Activated CD8-positive, alpha-beta T cell treated with anti-CD3 and anti-CD28 coated beads for 36 hours (primary cell): Measurements from ENCODE around the gene KAZN. TPM values are rescaled to one million over a fixed set of nuclear protein-coding genes. Genes with fewer than 3 reads are reported as not detected.

ENCODE experiments used
- ATAC-seq: fragments of 200-7000 bp; cut with Tn5 transposase; one replicate; pipeline ENCODE4 v1.10.0; 2021; ENCODE audit warnings: mild to moderate bottlenecking, moderate library complexity
- CTCF ChIA-PET: fragments of 350-600 bp; sonication (Branson Sonifier 250); formaldehyde crosslinking; loops from one replicate; lab custom pipeline; 2021; ENCODE audit warnings: antibody characterized with exemption; lab: Charles Lee
- POLR2A ChIA-PET: fragments of 350-600 bp; sonication (Branson Sonifier 250); formaldehyde crosslinking; loops from one replicate; lab custom pipeline; 2021; ENCODE audit warnings: antibody characterized with exemption; lab: Charles Lee
- DNase-seq: peaks from one replicate; pipeline ENCODE4 v3.0.0-alpha.2; 2020
- H3K27ac Mint-ChIP-seq: one replicate; pipeline ENCODE4 v1.8.0; 2021; ENCODE audit warnings: mild to moderate bottlenecking, mixed read lengths
- H3K27me3 Mint-ChIP-seq: one replicate; pipeline ENCODE4 v1.8.0; 2021; ENCODE audit warnings: mixed read lengths
- H3K36me3 Mint-ChIP-seq: one replicate; pipeline ENCODE4 v1.8.0; 2021; ENCODE audit warnings: low read depth, mixed read lengths
- H3K4me1 Mint-ChIP-seq: one replicate; pipeline ENCODE4 v1.8.0; 2021; ENCODE audit warnings: low read depth, mixed read lengths
- H3K4me3 Mint-ChIP-seq: one replicate; pipeline ENCODE4 v1.8.0; 2021; ENCODE audit warnings: mild to moderate bottlenecking, moderate library complexity, mixed read lengths
- H3K9me3 Mint-ChIP-seq: one replicate; pipeline ENCODE4 v1.8.0; 2021; ENCODE audit warnings: mixed read lengths
- CTCF ChIP-seq: fragments of 200-600 bp; IDR thresholded peaks from one replicate; pipeline ENCODE4 v1.8.0; 2022; ENCODE audit warnings: antibody characterized with exemption, mild to moderate bottlenecking
- intact Hi-C: fragments of 100-400 bp; cut with micrococcal nuclease; formaldehyde crosslinking; loops from one replicate; pipeline ENCODE4 v1.10.0; 2022
- total RNA-seq, 2 experiments: library from RNA; stranded (reverse); gene quantifications; one replicate each; pipeline ENCODE4 v1.2.3, GENCODE V29; 2021

KAZN gene
- total RNA-seq, 2 experiments from 2014 or later: 1.7 to 1.9 TPM

- intact Hi-C loops: no loop called here
- ChIA-PET CTCF (interaction anchor here (1.1 kb wide), 1 partner anchor 33 kb away, joined by 3 read pairs; no protein-coding TSS in a partner anchor), POLR2A (no interaction called here)
- Mint-ChIP-seq H3K4me1 (no peaks in the 10 kb centered on the region), H3K9me3 (no peaks in the 10 kb centered on the region), H3K27ac (no peak overlapping the region), H3K4me3 (no peak overlapping the region), H3K36me3 (no peaks in the 10 kb centered on the region), H3K27me3 (no peaks in the 10 kb centered on the region)
- ATAC-seq (no peak), DNase-seq (no peak)
- TF ChIP-seq CTCF: no peak
Observed at GRCh38 chr1:15005116-15005515, 406.6 kb downstream of the KAZN start.

- intact Hi-C loops: no loop called here
- H3K27me3 Mint-ChIP-seq: no peaks in the 10 kb centered on the region
- ChIA-PET CTCF (interaction anchor here (1.1 kb wide), 1 partner anchor 92 kb away, joined by 3 read pairs; no protein-coding TSS in a partner anchor), POLR2A (no interaction called here)
- H3K36me3 Mint-ChIP-seq: no peaks in the 10 kb centered on the region
- H3K27ac Mint-ChIP-seq: no peak overlapping the region
- H3K9me3 Mint-ChIP-seq: no peaks in the 10 kb centered on the region
- H3K4me1 Mint-ChIP-seq: no peaks in the 10 kb centered on the region
- no peak overlapping the region for H3K4me3 Mint-ChIP-seq
- DNase-seq (no peak), ATAC-seq (no peak)
- TF ChIP-seq CTCF: no peak
Observed at GRCh38 chr1:15007368-15007767, 408.9 kb downstream of the KAZN start.

DNA sequence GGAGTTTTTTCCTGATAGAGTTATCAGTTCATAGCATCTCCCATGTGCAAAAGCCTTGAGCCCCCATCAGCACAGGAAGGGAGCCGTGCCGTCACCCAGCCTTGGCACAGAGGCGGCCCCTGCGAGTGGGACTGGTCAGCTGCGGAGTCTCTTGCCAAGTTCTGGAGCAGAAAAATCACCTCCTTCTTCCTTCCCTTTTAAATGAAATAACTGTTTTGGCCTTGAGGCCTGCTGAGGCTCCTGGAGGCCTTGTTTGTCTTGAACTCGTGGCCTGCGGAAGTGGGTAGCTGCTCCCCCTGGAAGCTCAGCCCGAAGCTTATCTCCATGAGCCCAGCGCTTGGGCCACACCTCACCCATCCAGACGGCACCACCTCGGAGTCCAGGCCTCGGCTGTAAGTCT lies 409.4 kb downstream of the KAZN start:
- DNase-seq (no peak), ATAC-seq (no peak)
- ChIA-PET POLR2A (no interaction called here), CTCF (interaction anchor here (1.1 kb wide), 1 partner anchor 93 kb away, joined by 3 read pairs; no protein-coding TSS in a partner anchor)
- TF ChIP-seq CTCF: no peak
- no peaks in the 10 kb centered on the region for H3K27me3 Mint-ChIP-seq
- H3K4me3 Mint-ChIP-seq: no peak overlapping the region
- no peak overlapping the region for H3K27ac Mint-ChIP-seq
- no peaks in the 10 kb centered on the region for H3K4me1 Mint-ChIP-seq
- H3K36me3 Mint-ChIP-seq: no peaks in the 10 kb centered on the region
- H3K9me3 Mint-ChIP-seq: no peaks in the 10 kb centered on the region
- intact Hi-C loops: no loop called here

DNA sequence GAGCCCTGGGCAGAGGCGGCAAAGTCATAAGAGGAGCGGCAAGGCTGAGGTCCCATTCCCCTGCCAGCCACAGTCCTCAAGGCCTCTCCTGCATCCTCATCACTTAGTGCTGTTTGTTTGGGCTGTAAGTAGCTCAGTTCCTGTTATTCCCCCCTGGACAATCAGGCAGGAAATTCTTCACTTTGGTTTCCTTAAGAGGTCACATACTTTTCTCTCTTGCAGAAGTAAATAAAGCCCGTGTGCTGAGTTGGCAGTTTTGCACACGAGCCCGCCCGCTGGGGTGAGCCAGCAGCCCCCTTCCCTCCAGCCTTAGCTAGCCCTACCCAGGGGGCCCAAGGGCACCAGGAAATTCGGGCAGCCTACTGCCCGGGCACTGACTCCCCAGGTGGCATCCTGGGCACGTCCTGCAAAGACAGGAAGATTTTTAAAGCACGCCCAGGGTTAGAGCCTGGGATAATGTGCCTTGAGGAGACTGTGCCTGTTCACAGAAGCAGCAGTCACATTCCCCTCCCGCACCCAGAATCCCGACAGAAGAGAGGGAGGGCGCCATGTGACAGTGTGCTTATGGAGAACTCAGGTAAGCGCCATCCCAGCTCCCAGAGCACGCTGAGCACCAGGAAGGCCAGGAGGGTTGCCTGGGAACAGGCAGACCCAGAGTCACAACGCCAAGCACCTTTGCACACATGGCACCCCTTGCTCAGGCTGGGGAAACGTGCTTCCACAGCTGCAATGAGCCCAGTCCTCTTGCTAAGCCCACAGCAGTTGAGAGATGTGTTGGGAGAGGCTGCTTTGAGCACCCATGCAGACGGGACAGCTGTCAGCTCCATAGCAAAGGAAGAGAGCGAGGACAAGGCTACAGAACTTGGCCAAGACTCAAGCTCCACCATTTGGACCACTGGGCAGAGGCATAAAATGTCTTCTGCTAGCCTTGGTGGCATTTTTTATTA lies 410.6 kb downstream of the KAZN start:
- no peak overlapping the region for H3K27ac Mint-ChIP-seq
- DNase-seq (no peak), ATAC-seq (no peak)
- CTCF ChIA-PET: no interaction called here
- POLR2A ChIA-PET: no interaction called here
- no peaks in the 10 kb centered on the region for H3K9me3 Mint-ChIP-seq
- intact Hi-C loops: no loop called here
- H3K27me3 Mint-ChIP-seq: no peaks in the 10 kb centered on the region
- H3K36me3 Mint-ChIP-seq: no peaks in the 10 kb centered on the region
- TF ChIP-seq CTCF: no peak
- H3K4me1 Mint-ChIP-seq: no peaks in the 10 kb centered on the region
- H3K4me3 Mint-ChIP-seq: no peak overlapping the region

DNA sequence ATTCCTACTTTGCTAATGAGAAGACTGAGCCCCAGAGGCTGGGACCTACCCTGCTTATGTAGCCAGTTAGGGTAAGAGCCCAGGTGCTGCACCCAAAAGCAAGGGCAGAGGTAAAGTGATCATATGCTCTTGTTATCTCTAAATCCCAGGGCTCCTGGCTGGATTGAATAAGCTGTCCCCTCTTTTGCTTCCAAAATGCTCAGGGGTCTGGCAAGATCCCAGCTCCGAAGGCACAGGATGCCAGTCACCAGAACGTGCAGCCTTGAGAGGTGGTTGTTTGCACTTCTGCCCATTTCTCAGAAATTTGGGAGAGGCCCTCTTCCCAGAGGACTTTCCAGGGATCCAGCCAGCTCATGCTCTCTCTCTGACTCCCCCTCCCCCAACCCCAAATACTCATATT lies 412.7 kb downstream of the KAZN start:
- TF ChIP-seq CTCF: no peak
- Mint-ChIP-seq H3K27ac (no peak overlapping the region), H3K9me3 (no peaks in the 10 kb centered on the region), H3K4me1 (no peaks in the 10 kb centered on the region), H3K36me3 (no peaks in the 10 kb centered on the region), H3K27me3 (no peaks in the 10 kb centered on the region), H3K4me3 (no peak overlapping the region)
- DNase-seq: no peak
- ChIA-PET CTCF (interaction anchor here (1.4 kb wide), 1 partner anchor 17 kb away, joined by 5 read pairs; no protein-coding TSS in a partner anchor), POLR2A (no interaction called here)
- intact Hi-C loops: no loop called here
- no peak for ATAC-seq
